Liver (tissue), 9 donors: Measurements from ENCODE around the gene ARHGAP35. TPM values are rescaled to one million over a fixed set of nuclear protein-coding genes. Genes with fewer than 3 reads are reported as not detected.
A peak's percentile ranks its signal among the peaks of the same experiment; 100 is the strongest.

Experiments
- DNase-seq: peaks from one replicate; pipeline ENCODE4 v3.0.0-alpha.2; 2017; ENCODE audit warnings: low spot score
- H3K27ac ChIP-seq, 2 donors: one replicate each; pipeline ENCODE4 v1.7.0; 2013; ENCODE audit warnings: inconsistent platforms in 2 of 2, low read length in 2 of 2, control low read depth in 1 of 2, low read depth in 1 of 2, mild to moderate bottlenecking in 1 of 2
- H3K27me3 ChIP-seq, 4 donors: one replicate each; pipeline versions ENCODE4 v1.6.1 to v1.7.0; 2013; ENCODE audit warnings: low read length in 3 of 4, inconsistent platforms in 1 of 4, mild to moderate bottlenecking in 1 of 4, moderate library complexity in 1 of 4; ENCODE audit not compliant: control insufficient read depth in 4 of 4, insufficient read depth in 4 of 4
- H3K36me3 ChIP-seq, 4 donors: one replicate each; pipeline versions ENCODE4 v1.6.1 to v1.7.0; 2013; ENCODE audit warnings: low read length in 3 of 4, mild to moderate bottlenecking in 3 of 4, low read depth in 1 of 4, moderate library complexity in 1 of 4; ENCODE audit not compliant: control insufficient read depth in 4 of 4, insufficient read depth in 3 of 4
- H3K4me1 ChIP-seq, 4 donors: one replicate each; pipeline versions ENCODE4 v1.6.1 to v1.7.0; 2013; ENCODE audit warnings: low read length in 3 of 4, mild to moderate bottlenecking in 3 of 4, moderate library complexity in 1 of 4; ENCODE audit not compliant: control insufficient read depth in 4 of 4, insufficient read depth in 4 of 4
- H3K4me3 ChIP-seq, 3 donors: one replicate each; pipeline versions ENCODE4 v1.6.1 to v1.7.0; 2013; ENCODE audit warnings: low read length in 3 of 3, control low read depth in 1 of 3, low read depth in 1 of 3, mild to moderate bottlenecking in 1 of 3
- H3K9ac ChIP-seq, 2 donors: one replicate each; pipeline ENCODE4 v1.7.0; 2013; ENCODE audit warnings: low read length in 2 of 2, mild to moderate bottlenecking in 2 of 2, moderate library complexity in 2 of 2, control low read depth in 1 of 2, low read depth in 1 of 2
- H3K9me3 ChIP-seq, 4 donors: one replicate each; pipeline versions ENCODE4 v1.6.1 to v1.7.0; 2013; ENCODE audit warnings: low read length in 3 of 4; ENCODE audit not compliant: control insufficient read depth in 4 of 4
- FOXA2 ChIP-seq: IDR thresholded peaks from 2 replicates; pipeline ENCODE4 v1.6.1; 2016; ENCODE audit warnings: antibody characterized with exemption
- GABPA ChIP-seq, 2 donors: IDR thresholded peaks in 1 of 2; conservative IDR thresholded peaks in 1 of 2; 2 replicates each; pipeline ENCODE4 v1.6.1; 2016; ENCODE audit warnings: antibody characterized with exemption in 2 of 2, mild to moderate bottlenecking in 1 of 2, moderate library complexity in 1 of 2
- HNF4G ChIP-seq: IDR thresholded peaks from 2 replicates; pipeline ENCODE4 v1.6.1; 2016; ENCODE audit warnings: antibody characterized with exemption
- JUND ChIP-seq, 2 donors: IDR thresholded peaks; 2 replicates each; pipeline ENCODE4 v1.6.1; 2016; ENCODE audit warnings: antibody characterized with exemption in 2 of 2
- NR2F2 ChIP-seq: IDR thresholded peaks from 2 replicates; pipeline ENCODE4 v1.6.1; 2016; ENCODE audit warnings: antibody characterized with exemption
- RXRA ChIP-seq, 2 donors: IDR thresholded peaks; 2 replicates each; pipeline ENCODE4 v1.6.1; 2017 to 2018; ENCODE audit warnings: antibody characterized with exemption in 2 of 2, mild to moderate bottlenecking in 1 of 2
- SP1 ChIP-seq: IDR thresholded peaks from 2 replicates; pipeline ENCODE4 v1.6.1; 2018; ENCODE audit warnings: antibody characterized with exemption, mild to moderate bottlenecking
- TAF1 ChIP-seq: conservative IDR thresholded peaks from 2 replicates; pipeline ENCODE4 v1.6.1; 2016; ENCODE audit warnings: antibody characterized with exemption, mild to moderate bottlenecking
- YY1 ChIP-seq: IDR thresholded peaks from 2 replicates; pipeline ENCODE4 v1.6.1; 2016; ENCODE audit warnings: antibody characterized with exemption, mild to moderate bottlenecking
- WGBS: extraction: QIAGEN DNeasy Blood & Tissue Kit; methylation state at CpG from one replicate; pipeline ENCODE4 v1.1.7; 2013; 5-methylcytosine and 5-hydroxymethylcytosine counted together
- polyA plus RNA-seq, 2 donors: library from polyadenylated mRNA; stranded (reverse) in 1 of 2; unstranded in 1 of 2; fragments of 200-250 nt in 1 of 2; fragments of >200 nt in 1 of 2; fragmentation: Nextera tagmentation in 1 of 2; extraction: Ambion mirVana in 1 of 2; gene quantifications; one replicate each; pipeline versions ENCODE4 v1.2.1 to v1.2.3, GENCODE V29; 2013 to 2015
- total RNA-seq, 2 donors: library from RNA; depleted of rRNA; stranded (reverse); fragments of >200 nt; gene quantifications; one replicate each; pipeline ENCODE4 v1.2.3, GENCODE V29; 2014
- TF ChIP-seq, protein P1 (sequence below): IDR thresholded peaks from 2 replicates; pipeline ENCODE4 v1.6.1; 2016; ENCODE audit warnings: antibody characterized with exemption
- TF ChIP-seq, protein P2 (sequence below): IDR thresholded peaks from 2 replicates; pipeline ENCODE4 v1.6.1; 2016; ENCODE audit warnings: antibody characterized with exemption
- TF ChIP-seq, protein P3 (sequence below): fragments of 150-350 bp; IDR thresholded peaks from 2 replicates; pipeline ENCODE4 v1.5.1; 2017; ENCODE audit warnings: improper control_type of control experiment, low read depth, low read length; ENCODE audit not compliant: missing input control
- TF ChIP-seq, protein P4 (sequence below): IDR thresholded peaks from 2 replicates; pipeline ENCODE4 v1.6.1; 2016; ENCODE audit warnings: antibody characterized with exemption
- TF ChIP-seq, protein P5 (sequence below): IDR thresholded peaks from 2 replicates; pipeline ENCODE4 v1.6.1; 2016; ENCODE audit warnings: antibody characterized with exemption, mild to moderate bottlenecking
- donor health status: healthy.
- donor health status: healthy.
- donor health status: healthy.
- donor health status: healthy.
- donor health status: healthy.

ARHGAP35 gene
- total and polyA plus RNA-seq, 4 donors = 15.5 to 49.2 (median 21.7) TPM

DNA sequence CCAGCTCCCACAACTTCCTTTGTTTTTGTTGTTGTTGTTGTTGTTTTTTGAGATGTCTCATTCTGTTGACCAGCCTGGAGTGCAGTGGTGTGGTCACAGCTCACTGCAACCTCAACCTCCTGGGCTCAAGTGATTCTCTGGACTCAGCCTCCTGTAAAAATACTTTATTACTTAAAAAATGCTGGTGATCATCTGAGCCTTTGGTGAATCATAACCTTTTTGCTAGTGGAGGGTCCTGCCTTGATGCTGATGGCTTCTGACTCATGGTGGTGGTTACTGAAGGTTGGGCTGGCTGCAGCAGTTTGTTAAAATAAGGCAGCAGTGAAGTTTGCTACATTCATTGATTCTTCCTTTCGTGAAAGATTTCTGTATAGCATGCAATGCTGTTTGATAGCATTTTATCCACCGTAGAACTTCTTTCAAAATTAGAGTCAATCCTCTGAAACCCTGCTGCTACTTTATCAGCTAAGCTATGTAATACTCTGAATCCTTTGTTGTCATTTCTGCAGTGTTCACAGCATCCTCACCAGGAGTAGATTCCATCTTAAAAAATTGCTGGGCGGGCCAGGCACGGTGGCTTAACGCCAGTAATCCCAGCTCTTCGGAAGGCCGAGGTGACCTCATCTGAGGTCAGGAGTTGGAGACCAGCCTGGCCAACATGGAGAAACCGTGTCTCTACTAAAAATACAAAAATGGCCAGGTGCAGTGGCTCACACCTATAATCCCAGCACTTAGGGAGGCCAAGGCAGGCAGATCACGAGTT, 18.0 kb downstream of the ARHGAP35 start:
- DNase-seq = no peak
- Histone ChIP-seq H3K27me3 (no peaks in the 10 kb centered on the region), H3K36me3 (peaks cover 0 to 1% (median 0%) of the 10 kb centered on the region in 4 donors), H3K9ac (no peak overlapping the region), H3K4me1 (peaks cover 5 to 32% (median 21%) of the 10 kb centered on the region in 4 donors), H3K9me3 (no peaks in the 10 kb centered on the region), H3K27ac (peak overlapping the region in 1 of 2 donors; percentile 20), H3K4me3 (no peak overlapping the region)
- WGBS = 53% methylated on average over 9 of the region's 9 CpGs
- peak in 1 of 2 donors; percentile 50 for TF ChIP-seq RXRA (IDR thresholded peaks at IDR 0.05)
- TF ChIP-seq JUND (IDR thresholded peaks at IDR 0.05) = peak in 1 of 2 donors; percentile 9
- no peak for TF ChIP-seq YY1
- no peak for TF ChIP-seq NR2F2

DNA sequence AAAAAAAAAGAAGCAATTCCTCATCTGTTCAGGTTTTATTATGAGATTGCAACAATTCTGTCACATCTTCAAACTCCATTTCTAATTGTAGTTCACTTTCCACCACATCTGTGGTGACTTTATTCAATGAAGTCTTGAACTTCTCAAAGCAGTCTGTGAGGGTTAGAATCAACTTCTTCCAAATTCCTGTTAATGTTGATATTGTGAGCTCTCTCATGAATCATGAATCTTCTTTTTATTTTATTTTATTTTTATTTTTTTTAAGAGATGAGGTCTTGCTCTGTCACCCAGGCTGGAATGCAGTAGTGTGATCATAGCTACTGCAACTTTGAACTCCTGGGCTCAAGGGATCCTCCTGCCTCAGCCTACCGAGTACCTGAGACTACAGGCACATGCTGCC, 19.6 kb downstream of the ARHGAP35 start:
- peaks cover 5 to 35% (median 24%) of the 10 kb centered on the region in 4 donors for H3K4me1 ChIP-seq
- H3K4me3 ChIP-seq = no peak overlapping the region
- no peak overlapping the region for H3K9ac ChIP-seq
- H3K27me3 ChIP-seq = no peaks in the 10 kb centered on the region
- H3K9me3 ChIP-seq = no peaks in the 10 kb centered on the region
- peaks cover 0 to 1% (median 0%) of the 10 kb centered on the region in 4 donors for H3K36me3 ChIP-seq
- no peak for TF ChIP-seq HNF4G
- TF ChIP-seq, protein P1, sequence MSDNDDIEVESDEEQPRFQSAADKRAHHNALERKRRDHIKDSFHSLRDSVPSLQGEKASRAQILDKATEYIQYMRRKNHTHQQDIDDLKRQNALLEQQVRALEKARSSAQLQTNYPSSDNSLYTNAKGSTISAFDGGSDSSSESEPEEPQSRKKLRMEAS = no peak
- no peak for TF ChIP-seq TAF1
- TF ChIP-seq FOXA2 = no peak
- TF ChIP-seq, protein P2, sequence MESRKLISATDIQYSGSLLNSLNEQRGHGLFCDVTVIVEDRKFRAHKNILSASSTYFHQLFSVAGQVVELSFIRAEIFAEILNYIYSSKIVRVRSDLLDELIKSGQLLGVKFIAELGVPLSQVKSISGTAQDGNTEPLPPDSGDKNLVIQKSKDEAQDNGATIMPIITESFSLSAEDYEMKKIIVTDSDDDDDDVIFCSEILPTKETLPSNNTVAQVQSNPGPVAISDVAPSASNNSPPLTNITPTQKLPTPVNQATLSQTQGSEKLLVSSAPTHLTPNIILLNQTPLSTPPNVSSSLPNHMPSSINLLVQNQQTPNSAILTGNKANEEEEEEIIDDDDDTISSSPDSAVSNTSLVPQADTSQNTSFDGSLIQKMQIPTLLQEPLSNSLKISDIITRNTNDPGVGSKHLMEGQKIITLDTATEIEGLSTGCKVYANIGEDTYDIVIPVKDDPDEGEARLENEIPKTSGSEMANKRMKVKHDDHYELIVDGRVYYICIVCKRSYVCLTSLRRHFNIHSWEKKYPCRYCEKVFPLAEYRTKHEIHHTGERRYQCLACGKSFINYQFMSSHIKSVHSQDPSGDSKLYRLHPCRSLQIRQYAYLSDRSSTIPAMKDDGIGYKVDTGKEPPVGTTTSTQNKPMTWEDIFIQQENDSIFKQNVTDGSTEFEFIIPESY = no peak
- no peak for TF ChIP-seq SP1
- TF ChIP-seq, protein P3, sequence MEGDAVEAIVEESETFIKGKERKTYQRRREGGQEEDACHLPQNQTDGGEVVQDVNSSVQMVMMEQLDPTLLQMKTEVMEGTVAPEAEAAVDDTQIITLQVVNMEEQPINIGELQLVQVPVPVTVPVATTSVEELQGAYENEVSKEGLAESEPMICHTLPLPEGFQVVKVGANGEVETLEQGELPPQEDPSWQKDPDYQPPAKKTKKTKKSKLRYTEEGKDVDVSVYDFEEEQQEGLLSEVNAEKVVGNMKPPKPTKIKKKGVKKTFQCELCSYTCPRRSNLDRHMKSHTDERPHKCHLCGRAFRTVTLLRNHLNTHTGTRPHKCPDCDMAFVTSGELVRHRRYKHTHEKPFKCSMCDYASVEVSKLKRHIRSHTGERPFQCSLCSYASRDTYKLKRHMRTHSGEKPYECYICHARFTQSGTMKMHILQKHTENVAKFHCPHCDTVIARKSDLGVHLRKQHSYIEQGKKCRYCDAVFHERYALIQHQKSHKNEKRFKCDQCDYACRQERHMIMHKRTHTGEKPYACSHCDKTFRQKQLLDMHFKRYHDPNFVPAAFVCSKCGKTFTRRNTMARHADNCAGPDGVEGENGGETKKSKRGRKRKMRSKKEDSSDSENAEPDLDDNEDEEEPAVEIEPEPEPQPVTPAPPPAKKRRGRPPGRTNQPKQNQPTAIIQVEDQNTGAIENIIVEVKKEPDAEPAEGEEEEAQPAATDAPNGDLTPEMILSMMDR = no peak
- no peak for TF ChIP-seq NR2F2
- TF ChIP-seq, protein P4, sequence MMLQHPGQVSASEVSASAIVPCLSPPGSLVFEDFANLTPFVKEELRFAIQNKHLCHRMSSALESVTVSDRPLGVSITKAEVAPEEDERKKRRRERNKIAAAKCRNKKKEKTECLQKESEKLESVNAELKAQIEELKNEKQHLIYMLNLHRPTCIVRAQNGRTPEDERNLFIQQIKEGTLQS = no peak
- TF ChIP-seq JUND (IDR thresholded peaks at IDR 0.05) = no peak
- no peak for TF ChIP-seq GABPA (IDR thresholded peaks at IDR 0.05 in 1 of 2, conservative IDR thresholded peaks at IDR 0.05 in 1 of 2)
- TF ChIP-seq RXRA (IDR thresholded peaks at IDR 0.05) = no peak
- no peak for TF ChIP-seq YY1
- TF ChIP-seq, protein P5, sequence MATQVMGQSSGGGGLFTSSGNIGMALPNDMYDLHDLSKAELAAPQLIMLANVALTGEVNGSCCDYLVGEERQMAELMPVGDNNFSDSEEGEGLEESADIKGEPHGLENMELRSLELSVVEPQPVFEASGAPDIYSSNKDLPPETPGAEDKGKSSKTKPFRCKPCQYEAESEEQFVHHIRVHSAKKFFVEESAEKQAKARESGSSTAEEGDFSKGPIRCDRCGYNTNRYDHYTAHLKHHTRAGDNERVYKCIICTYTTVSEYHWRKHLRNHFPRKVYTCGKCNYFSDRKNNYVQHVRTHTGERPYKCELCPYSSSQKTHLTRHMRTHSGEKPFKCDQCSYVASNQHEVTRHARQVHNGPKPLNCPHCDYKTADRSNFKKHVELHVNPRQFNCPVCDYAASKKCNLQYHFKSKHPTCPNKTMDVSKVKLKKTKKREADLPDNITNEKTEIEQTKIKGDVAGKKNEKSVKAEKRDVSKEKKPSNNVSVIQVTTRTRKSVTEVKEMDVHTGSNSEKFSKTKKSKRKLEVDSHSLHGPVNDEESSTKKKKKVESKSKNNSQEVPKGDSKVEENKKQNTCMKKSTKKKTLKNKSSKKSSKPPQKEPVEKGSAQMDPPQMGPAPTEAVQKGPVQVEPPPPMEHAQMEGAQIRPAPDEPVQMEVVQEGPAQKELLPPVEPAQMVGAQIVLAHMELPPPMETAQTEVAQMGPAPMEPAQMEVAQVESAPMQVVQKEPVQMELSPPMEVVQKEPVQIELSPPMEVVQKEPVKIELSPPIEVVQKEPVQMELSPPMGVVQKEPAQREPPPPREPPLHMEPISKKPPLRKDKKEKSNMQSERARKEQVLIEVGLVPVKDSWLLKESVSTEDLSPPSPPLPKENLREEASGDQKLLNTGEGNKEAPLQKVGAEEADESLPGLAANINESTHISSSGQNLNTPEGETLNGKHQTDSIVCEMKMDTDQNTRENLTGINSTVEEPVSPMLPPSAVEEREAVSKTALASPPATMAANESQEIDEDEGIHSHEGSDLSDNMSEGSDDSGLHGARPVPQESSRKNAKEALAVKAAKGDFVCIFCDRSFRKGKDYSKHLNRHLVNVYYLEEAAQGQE = no peak
- no peak overlapping the region for H3K27ac ChIP-seq
- 98% methylated on average over 1 of the region's 1 CpG for WGBS
- no peak for DNase-seq
